CD4-positive, alpha-beta T cell (primary cell): Measurements from ENCODE around the gene HBM. TPM values are rescaled to one million over a fixed set of nuclear protein-coding genes. Genes with fewer than 3 reads are reported as not detected.
"Not testable (repeated sequence)": the region's sequence is repeated elsewhere in the genome, so short reads cannot be mapped to it uniquely, and the experiment has no call there.

Experiments used
- ATAC-seq: fragments of 200-7000 bp; cut with Tn5 transposase; one replicate; pipeline ENCODE4 v1.10.0; 2022; ENCODE audit warnings: mild to moderate bottlenecking; ENCODE audit not compliant: poor library complexity
- CTCF ChIA-PET: fragments of 350-600 bp; sonication (Branson Sonifier 250); formaldehyde crosslinking; loops from one replicate; lab custom pipeline; 2021; ENCODE audit warnings: antibody characterized with exemption, inconsistent platforms; lab: Charles Lee
- POLR2A ChIA-PET: fragments of 350-600 bp; sonication (Branson Sonifier 250); formaldehyde crosslinking; loops from one replicate; lab custom pipeline; 2021; ENCODE audit warnings: antibody characterized with exemption, inconsistent platforms; lab: Charles Lee
- DNase-seq, 14 experiments: peaks; one replicate each; pipeline ENCODE4 v3.0.0-alpha.2; 2013 to 2020; ENCODE audit warnings: mixed read lengths in 2 of 14
- H3K27ac ChIP-seq, 2 donors: one replicate each; pipeline versions ENCODE4 v1.5.1 to v1.7.0; 2013; ENCODE audit warnings: low read length in 2 of 2, low read depth in 1 of 2, mild to moderate bottlenecking in 1 of 2
- H3K27me3 ChIP-seq, 2 experiments: 1 replicate in 1 of 2; 2 replicates in 1 of 2; pipeline versions ENCODE4 v1.6.1 to v1.7.0; 2013; ENCODE audit warnings: low read length in 2 of 2, control low read depth in 1 of 2, mild to moderate bottlenecking in 1 of 2, moderate library complexity in 1 of 2; ENCODE audit not compliant: insufficient read depth in 2 of 2, control insufficient read depth in 1 of 2
- H3K36me3 ChIP-seq: one replicate; pipeline ENCODE4 v1.6.1; 2013; ENCODE audit warnings: low read length, control low read depth; ENCODE audit not compliant: insufficient read depth
- H3K4me1 ChIP-seq: one replicate; pipeline ENCODE4 v1.6.1; 2013; ENCODE audit warnings: low read length, control low read depth; ENCODE audit not compliant: insufficient read depth
- H3K4me3 ChIP-seq: one replicate; pipeline ENCODE4 v1.5.1; 2013; ENCODE audit warnings: mild to moderate bottlenecking, low read length, moderate library complexity
- H3K9me3 ChIP-seq, 2 experiments: 1 replicate in 1 of 2; 2 replicates in 1 of 2; pipeline versions ENCODE4 v1.6.1 to v1.7.0; 2013; ENCODE audit warnings: low read length in 2 of 2, mild to moderate bottlenecking in 2 of 2, control low read depth in 1 of 2, moderate library complexity in 1 of 2; ENCODE audit not compliant: control insufficient read depth in 1 of 2, insufficient read depth in 1 of 2
- H3K27ac Mint-ChIP-seq: one replicate; pipeline ENCODE4 v1.8.0; 2020; ENCODE audit warnings: mixed read lengths
- H3K27me3 Mint-ChIP-seq: one replicate; pipeline ENCODE4 v1.8.0; 2021; ENCODE audit warnings: mixed read lengths
- H3K36me3 Mint-ChIP-seq: one replicate; pipeline ENCODE4 v1.8.0; 2021; ENCODE audit warnings: low read depth, mixed read lengths
- H3K4me1 Mint-ChIP-seq: one replicate; pipeline ENCODE4 v1.8.0; 2021; ENCODE audit warnings: low read depth, mixed read lengths
- H3K4me3 Mint-ChIP-seq: one replicate; pipeline ENCODE4 v1.8.0; 2020; ENCODE audit warnings: mild to moderate bottlenecking, mixed read lengths
- H3K9me3 Mint-ChIP-seq: one replicate; pipeline ENCODE4 v1.8.0; 2020; ENCODE audit warnings: mixed read lengths
- intact Hi-C, 2 experiments: fragments of 100-400 bp; cut with DNase I in 1 of 2; cut with micrococcal nuclease in 1 of 2; formaldehyde crosslinking; loops; one replicate each; pipeline versions ENCODE4 v1.15.1 to v1.9.0; 2023 to 2025; cut with DNase I, micrococcal nuclease
- total RNA-seq, 174 experiments: library from RNA in 2 of 174; stranded (reverse) in 2 of 174; gene quantifications; one replicate each; pipeline ENCODE4 v1.2.3 and lab custom pipeline; 2021 to 2026
- TF ChIP-seq, protein P1 (sequence below): fragments of 200-600 bp; IDR thresholded peaks from one replicate; pipeline ENCODE4 v1.8.0; 2022; ENCODE audit warnings: antibody characterized with exemption, mild to moderate bottlenecking

Gene HBM
- total RNA-seq, 2 experiments from 2014 or later = not detected

DNA sequence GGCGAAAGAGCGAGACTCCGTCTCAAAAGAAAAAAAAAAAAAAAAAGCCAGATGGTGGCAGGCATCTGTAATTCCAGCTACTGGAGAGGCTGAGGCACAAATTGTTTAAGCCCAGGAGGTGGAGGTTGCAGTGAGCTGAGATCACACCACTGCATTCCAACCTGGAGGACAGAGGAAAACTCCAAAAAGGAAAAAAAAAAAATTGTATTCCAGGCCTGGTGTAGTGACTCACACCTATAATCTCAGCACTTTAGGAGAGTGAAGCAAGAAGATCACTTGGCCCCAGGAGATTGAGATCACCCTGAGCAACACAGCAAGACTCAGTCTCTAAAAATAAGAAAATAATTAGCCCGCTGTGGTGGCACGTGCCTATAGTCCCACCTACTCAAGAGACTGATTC is 34.6 kb downstream of the HBM start:
- ChIA-PET POLR2A (no interaction called here), CTCF (no interaction called here)
- H3K27me3 Mint-ChIP-seq = no peaks in the 10 kb centered on the region
- H3K36me3 Mint-ChIP-seq = peaks cover 84% of the 10 kb centered on the region
- intact Hi-C loops = no loop called here
- no peak for ATAC-seq
- Histone ChIP-seq H3K36me3 (peaks cover 76% of the 10 kb centered on the region), H3K4me3 (no peak overlapping the region), H3K27ac (no peak overlapping the region), H3K4me1 (no peaks in the 10 kb centered on the region), H3K27me3 (no peaks in the 10 kb centered on the region), H3K9me3 (no peaks in the 10 kb centered on the region)
- no peak for DNase-seq
- no peaks in the 10 kb centered on the region for H3K9me3 Mint-ChIP-seq
- H3K4me1 Mint-ChIP-seq = no peaks in the 10 kb centered on the region
- TF ChIP-seq, protein P1, sequence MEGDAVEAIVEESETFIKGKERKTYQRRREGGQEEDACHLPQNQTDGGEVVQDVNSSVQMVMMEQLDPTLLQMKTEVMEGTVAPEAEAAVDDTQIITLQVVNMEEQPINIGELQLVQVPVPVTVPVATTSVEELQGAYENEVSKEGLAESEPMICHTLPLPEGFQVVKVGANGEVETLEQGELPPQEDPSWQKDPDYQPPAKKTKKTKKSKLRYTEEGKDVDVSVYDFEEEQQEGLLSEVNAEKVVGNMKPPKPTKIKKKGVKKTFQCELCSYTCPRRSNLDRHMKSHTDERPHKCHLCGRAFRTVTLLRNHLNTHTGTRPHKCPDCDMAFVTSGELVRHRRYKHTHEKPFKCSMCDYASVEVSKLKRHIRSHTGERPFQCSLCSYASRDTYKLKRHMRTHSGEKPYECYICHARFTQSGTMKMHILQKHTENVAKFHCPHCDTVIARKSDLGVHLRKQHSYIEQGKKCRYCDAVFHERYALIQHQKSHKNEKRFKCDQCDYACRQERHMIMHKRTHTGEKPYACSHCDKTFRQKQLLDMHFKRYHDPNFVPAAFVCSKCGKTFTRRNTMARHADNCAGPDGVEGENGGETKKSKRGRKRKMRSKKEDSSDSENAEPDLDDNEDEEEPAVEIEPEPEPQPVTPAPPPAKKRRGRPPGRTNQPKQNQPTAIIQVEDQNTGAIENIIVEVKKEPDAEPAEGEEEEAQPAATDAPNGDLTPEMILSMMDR = no peak
- H3K4me3 Mint-ChIP-seq = no peak overlapping the region
- H3K27ac Mint-ChIP-seq = no peak overlapping the region

DNA sequence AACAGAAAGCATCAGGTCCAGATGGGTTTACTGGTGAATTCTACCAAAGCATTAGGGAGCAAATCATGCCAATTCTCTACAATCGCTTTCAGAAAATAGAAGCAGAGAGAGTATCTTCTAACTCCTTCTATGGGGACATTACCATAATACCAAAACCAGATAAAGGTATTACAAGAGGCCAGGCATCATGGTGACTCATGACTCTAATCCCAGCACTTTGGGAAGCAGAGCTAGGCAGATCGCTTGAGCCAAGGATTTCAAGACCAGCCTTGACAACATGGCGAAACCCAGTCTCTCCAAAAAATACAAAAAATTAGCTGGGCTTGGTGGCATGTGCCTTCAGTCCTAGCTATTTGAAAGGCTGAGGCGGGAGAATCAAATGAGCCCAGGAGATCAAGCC is 37.5 kb downstream of the HBM start:
- Histone ChIP-seq H3K27ac (no peak overlapping the region), H3K27me3 (no peaks in the 10 kb centered on the region), H3K4me3 (no peak overlapping the region), H3K4me1 (no peaks in the 10 kb centered on the region), H3K36me3 (peaks cover 73% of the 10 kb centered on the region), H3K9me3 (no peaks in the 10 kb centered on the region)
- no peaks in the 10 kb centered on the region for H3K4me1 Mint-ChIP-seq
- intact Hi-C loops = no loop called here
- peaks cover 88% of the 10 kb centered on the region for H3K36me3 Mint-ChIP-seq
- TF ChIP-seq, protein P1 = no peak
- ChIA-PET POLR2A (no interaction called here), CTCF (no interaction called here)
- H3K9me3 Mint-ChIP-seq = no peaks in the 10 kb centered on the region
- ATAC-seq (no peak), DNase-seq (no peak)
- H3K27ac Mint-ChIP-seq = no peak overlapping the region
- H3K27me3 Mint-ChIP-seq = no peaks in the 10 kb centered on the region
- H3K4me3 Mint-ChIP-seq = no peak overlapping the region

DNA sequence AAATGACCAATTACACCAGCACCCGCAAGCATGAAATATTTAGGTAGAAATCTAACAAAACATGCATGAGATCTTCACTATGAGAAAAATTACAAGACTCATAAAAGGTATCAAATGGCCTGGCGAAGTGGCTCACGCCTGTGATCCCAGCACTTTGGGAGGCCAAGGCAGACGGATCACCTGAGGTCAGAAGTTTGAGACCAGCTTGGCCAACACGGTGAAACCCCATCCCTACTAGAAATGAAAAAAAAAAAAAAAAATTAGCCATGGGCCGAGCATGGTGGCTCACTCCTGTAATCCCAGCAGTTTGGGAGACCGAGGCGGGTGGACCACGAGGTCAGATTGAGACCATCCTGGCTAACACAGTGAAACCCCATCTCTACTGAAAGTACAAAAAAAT is 38.3 kb downstream of the HBM start:
- DNase-seq, H3K27ac Mint-ChIP-seq, intact Hi-C loops, H3K4me3 Mint-ChIP-seq, H3K9me3 Mint-ChIP-seq, H3K4me1 ChIP-seq, H3K4me3 ChIP-seq, POLR2A ChIA-PET, H3K27me3 ChIP-seq, H3K9me3 ChIP-seq, CTCF ChIA-PET, ATAC-seq, H3K4me1 Mint-ChIP-seq, H3K27me3 Mint-ChIP-seq, H3K27ac ChIP-seq: not testable (repeated sequence)
- H3K36me3 ChIP-seq = peaks cover 73% of the 10 kb centered on the region
- H3K36me3 Mint-ChIP-seq = peaks cover 88% of the 10 kb centered on the region

DNA sequence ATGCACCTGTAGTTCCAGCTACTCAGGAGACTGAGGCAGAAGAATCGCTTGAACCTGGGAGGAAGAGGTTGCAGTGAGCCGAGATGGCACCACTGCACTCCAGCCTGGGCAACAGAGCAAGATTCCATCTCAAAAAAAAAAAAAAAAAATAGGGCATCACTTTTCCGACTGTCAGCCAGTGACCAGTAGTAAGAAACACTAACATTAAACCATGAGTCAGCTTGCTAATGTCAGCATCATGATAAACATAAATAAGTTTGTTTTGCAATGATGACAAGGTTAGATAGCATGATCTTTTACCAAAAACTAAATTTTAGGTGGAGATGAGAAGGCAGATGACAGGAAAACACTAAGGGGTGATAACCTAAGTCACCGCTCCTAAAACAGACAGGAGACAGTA is 43.6 kb downstream of the HBM start:
- H3K4me3 ChIP-seq, ATAC-seq, H3K27ac Mint-ChIP-seq, CTCF ChIA-PET, H3K27me3 Mint-ChIP-seq, H3K27me3 ChIP-seq, H3K4me1 Mint-ChIP-seq, H3K4me1 ChIP-seq, H3K9me3 ChIP-seq, intact Hi-C loops, H3K4me3 Mint-ChIP-seq, H3K27ac ChIP-seq, H3K9me3 Mint-ChIP-seq, DNase-seq: not testable (repeated sequence)
- peaks cover 83% of the 10 kb centered on the region for H3K36me3 Mint-ChIP-seq
- peaks cover 81% of the 10 kb centered on the region for H3K36me3 ChIP-seq
- POLR2A ChIA-PET = interaction anchor here (0.6 kb wide), 1 partner anchor 1148 kb away, joined by 3 read pairs; no protein-coding TSS in a partner anchor

DNA sequence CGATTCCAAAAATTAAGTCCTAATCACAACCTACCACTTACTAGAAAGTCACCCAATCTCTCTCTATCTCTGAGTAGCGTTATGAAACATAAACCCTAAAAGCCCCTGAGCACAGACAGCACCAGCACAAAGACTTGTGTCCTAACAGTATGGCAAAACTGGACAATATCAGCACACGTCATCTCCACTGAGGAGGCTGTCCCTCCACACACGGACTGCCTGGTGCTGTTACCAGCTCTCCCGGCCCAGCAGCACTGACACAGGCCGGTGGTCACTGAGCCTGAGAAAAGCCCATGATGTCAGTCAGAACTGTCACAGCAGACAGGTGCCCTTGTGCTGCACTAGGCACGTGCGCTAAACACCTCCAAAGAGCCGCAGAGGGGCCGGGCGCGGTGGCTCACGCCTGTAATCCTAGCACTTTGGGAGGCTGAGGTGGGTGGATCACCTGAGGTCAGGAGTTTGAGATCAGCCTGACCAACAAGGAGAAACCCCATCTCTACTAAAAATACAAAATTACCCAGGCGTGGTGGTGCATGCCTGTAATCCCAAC is 45.9 kb downstream of the HBM start:
- CTCF ChIA-PET = interaction anchor here (1.1 kb wide), 1 partner anchor 18 kb away, joined by 3 read pairs; no protein-coding TSS in a partner anchor
- H3K4me1 Mint-ChIP-seq, H3K4me3 ChIP-seq, H3K27me3 Mint-ChIP-seq, H3K27me3 ChIP-seq, POLR2A ChIA-PET, H3K27ac Mint-ChIP-seq, H3K4me3 Mint-ChIP-seq, H3K27ac ChIP-seq, H3K4me1 ChIP-seq, DNase-seq, H3K9me3 Mint-ChIP-seq, ATAC-seq, intact Hi-C loops, H3K9me3 ChIP-seq: not testable (repeated sequence)
- peaks cover 75% of the 10 kb centered on the region for H3K36me3 ChIP-seq
- peaks cover 74% of the 10 kb centered on the region for H3K36me3 Mint-ChIP-seq
